EL (cell line): ENCODE measurements around the gene CHKA.

Experiments used
- DNase-seq: peaks from one replicate; pipeline ENCODE4 v3.0.0-alpha.2; 2016

CHKA gene

DNA sequence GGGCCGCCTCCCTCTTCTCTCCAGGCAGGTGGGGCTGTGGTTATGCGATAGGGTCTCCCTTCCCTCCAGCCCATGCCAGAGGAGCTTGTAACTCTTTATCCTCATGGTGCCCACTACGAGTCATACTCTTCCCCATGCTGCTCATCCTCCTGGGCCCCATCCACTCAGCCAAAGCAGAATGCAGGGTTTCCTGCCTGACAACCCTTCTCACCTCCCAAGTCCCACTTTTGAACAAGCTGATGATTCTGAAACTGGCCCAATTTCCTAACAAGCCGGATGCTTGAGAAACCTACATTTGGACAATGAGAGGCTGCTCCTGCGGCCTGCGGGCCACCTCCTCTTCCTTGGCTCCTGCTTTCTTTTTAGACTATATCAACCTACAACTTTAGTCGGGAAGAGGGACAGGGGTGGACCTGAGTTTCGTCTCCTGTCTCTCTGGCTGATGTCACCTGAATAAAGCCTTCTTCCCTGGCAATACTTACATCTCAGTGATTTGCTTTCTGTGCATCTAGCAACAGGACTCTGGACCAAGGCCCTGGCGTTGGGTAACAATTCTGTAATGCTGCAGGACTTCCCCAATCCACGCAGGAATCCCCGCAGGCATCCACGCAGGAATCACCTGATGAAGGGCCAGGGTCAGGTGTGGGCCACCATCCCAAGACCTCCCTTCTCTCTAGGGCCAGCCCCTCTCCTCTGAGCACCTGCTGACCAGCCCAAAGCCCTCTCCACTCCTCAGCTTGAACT, 92.2 kb downstream of the CHKA start:
- peak; percentile 69 for DNase-seq

DNA sequence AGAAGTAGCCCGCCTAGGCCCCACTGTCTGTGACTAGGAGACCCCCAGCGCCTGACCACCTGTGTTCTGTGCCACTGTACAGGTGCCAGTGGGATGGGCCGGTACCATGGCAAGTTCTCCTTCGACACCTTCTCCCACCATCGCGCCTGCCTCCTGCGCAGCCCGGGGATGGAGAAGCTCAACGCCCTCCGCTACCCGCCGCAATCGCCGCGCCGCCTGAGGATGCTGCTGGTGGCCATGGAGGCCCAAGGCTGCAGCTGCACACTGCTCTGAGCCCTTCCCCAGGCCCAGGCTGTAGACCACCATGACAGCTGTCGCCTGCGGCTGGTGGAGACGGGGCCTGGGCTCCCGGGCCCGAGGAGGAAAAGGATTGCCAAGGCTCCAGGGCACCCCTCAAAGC, 93.5 kb downstream of the CHKA start:
- DNase-seq, result no peak

DNA sequence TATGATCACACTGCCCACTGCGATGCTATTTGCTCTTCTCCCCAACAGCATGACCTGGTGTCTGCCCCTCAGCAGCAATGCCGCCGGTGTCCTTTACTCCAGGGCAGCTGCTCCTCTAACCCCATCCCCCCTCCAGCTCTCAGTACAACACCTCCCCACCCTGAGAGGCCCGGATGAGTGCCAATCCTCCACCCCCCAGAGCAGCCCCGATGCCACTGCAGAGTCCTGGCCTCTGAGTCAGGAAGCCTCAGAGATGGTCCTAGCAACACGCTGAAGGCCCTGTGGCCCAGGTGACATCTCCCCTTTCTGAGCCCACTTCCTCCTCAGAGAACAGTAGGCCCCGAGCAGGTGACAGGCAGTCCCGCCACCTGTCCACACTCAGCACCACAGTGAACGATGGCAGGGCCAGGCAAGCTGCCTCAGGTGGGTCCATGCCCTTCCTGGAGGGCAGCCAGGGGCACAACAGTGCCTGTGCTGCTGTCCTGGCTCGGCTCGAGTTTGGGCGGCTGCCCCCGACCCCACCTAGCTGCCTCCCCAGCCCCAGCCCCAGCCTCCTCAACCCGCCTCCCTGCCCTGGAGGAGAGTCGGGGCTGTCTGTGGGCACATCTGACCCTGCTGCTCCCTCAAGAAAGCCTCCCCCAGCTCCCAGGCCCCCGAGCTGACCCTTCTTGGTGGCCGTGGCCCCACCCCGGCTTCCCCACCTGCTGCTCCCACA, 94.6 kb downstream of the CHKA start:
- DNase-seq, result no peak

DNA sequence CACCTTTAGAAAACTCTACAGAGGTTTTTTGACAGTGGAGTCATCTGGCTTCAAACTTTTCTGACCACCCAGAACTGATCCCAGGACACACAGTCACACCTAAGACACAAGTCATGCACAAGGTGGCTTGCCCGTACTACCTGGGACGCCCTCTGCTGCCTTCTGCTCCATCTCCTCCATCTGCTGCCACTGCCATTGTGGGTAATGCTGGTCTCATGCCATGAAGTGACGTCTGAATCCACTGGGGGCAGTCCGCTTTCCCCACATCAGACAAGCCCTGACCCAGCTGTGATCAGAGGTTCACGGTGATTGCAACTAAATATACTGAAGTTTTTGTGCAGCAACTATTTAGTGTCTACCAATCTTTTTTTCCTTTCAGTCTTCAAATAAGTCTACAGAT, 96.1 kb downstream of the CHKA start:
- no peak for DNase-seq

DNA sequence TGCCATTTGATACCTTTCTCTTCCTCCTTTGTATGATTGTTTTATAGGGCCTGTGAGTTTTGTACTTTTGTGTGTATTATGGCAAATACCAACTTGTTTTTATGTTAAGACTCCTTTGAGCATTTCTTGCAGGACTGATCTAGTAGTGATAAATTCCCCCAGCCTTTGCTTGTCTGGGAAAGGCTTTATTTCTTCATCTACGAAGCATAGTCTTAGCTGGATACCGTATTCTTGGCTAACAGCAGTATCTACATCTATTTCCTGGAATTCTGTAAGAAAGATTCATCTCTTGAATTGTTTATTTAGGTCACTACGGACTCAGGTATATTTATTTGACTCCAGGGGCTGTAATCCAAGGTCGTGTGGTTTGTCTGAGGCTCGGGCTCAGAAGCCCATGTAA, 96.7 kb downstream of the CHKA start:
- DNase-seq, result no peak

DNA sequence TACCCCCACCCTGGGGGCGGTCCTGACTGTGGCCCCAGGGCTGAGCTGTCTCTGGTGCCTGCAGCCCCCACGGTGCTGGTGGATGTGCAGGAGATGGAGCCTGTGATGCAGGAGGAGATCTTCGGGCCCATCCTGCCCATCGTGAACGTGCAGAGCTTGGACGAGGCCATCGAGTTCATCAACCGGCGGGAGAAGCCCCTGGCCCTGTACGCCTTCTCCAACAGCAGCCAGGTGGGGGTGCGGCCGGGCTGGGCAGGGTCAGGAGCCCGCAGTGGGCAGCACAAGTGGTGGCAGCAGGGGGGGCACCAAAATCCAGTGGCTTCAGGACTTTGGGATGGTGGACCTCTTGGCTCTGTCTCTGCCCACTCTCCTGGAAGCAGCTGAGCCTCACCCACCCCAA, 98.7 kb downstream of the CHKA start:
- DNase-seq, result no peak

DNA sequence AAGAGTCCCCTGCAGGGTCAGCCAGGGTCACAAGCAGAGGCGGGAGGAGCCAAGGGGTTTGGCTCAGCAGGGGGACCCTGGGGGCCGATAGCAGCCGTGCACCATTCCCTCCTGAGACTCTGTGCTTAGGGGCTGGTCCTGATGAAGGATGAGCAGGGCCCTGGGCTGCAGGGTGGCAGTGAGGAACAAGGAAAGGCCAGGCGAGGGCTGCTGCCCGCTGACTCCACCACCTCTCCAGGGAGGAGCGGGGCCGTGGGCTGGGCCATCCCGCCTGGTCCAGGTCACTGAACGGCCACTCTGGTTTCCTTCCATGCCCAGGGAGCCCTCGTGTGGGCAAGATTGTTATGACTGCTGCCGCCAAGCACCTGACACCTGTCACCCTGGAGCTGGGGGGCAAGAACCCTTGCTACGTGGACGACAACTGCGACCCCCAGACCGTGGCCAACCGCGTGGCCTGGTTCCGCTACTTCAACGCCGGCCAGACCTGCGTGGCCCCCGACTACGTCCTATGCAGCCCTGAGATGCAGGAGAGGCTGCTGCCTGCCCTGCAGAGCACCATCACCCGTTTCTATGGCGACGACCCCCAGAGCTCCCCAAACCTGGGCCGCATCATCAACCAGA, 99.9 kb downstream of the CHKA start:
- DNase-seq, result no peak

DNA sequence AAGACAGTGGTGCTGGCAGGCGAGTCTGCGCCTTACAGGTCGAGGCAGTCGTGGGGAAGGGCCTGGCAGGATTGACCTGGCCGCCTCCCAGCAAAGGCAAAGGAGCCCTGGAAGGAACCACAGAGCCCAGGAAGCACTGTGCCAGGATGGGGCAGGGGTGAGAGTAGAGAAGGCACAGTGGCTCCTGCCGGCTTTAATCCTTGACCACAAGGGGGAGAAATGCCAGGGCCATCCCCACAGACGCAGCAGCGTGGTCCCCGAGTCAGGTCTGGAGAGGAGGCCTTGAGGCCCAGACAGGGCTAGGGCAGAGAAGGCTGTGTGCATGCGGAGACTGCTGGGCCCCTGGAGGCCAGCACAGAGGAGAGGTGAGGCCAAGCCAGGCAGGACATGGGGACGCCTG, 100.6 kb downstream of the CHKA start:
- DNase-seq, result peak; percentile 51

DNA sequence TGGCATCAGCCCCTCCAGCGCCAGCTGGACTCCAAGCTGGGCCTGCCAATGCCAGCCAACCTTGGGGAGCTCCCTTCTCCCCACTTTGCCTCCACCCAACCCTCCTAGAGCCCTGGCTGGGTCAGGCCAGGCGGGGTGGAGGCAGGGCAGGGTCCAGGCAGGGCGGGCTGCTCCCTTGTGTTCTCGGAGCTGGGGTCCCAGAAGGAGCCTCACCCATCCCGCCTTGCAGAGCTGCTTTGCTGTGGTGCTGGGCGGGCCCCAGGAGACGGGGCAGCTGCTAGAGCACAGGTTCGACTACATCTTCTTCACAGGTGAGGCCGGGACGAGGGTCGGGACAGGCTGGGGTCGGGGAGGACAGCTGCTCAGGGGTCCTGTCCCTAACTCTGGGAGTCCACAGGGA, 101.7 kb downstream of the CHKA start:
- DNase-seq, result no peak

DNA sequence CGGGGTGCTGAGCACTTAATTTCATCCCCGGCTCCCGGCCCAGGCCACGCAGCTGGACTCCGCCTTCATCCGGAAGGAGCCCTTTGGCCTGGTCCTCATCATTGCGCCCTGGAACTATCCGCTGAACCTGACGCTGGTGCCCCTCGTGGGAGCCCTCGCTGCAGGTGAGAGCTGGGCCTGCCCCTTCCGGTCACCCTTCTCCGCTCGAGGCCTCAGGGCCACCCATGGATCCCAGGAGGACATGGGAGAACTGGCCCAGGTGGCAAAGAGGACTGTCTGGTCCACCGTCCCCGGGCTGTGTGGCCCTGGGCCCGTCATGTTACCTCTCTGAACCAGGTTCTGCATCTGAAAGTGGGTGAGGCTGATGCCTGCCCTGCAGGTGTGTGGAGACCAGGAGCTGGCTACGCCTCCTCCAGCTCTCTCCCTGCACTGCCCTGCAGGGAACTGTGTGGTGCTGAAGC, 102.4 kb downstream of the CHKA start:
- DNase-seq, result no peak

DNA sequence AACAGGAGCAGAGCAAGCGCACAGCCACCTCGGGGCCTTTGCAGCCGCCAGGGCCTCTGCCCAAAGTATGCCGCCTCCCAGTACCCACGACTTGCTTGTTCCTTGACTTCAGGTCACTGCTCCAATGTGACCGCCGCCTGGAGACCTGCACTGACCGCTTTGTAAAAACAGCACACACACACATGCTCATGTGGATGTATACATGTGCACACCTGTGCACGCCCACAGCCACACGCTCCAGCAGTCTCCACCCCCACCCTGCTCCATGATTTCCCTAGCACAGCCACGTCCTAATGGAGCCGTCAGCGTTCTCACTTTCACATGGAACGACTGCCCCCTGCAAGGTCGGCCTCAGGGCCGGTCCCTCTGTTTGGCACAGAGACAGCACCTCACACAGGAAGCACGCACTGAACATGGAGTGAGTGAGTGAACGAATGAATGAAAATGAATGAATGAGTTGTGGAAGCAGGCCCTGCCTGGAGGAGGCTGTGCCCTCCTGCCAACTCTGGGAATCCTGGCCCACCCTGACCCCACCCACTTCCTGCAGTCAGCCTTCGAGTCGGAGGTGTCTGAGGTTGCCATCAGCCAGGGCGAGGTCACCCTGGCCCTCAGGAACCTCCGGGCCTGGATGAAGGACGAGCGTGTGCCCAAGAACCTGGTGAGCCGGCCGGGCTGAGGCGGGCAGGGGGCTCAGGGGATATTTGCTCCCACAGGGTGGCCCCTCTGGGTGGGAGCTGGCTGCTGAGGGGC, 103.0 kb downstream of the CHKA start:
- no peak for DNase-seq

DNA sequence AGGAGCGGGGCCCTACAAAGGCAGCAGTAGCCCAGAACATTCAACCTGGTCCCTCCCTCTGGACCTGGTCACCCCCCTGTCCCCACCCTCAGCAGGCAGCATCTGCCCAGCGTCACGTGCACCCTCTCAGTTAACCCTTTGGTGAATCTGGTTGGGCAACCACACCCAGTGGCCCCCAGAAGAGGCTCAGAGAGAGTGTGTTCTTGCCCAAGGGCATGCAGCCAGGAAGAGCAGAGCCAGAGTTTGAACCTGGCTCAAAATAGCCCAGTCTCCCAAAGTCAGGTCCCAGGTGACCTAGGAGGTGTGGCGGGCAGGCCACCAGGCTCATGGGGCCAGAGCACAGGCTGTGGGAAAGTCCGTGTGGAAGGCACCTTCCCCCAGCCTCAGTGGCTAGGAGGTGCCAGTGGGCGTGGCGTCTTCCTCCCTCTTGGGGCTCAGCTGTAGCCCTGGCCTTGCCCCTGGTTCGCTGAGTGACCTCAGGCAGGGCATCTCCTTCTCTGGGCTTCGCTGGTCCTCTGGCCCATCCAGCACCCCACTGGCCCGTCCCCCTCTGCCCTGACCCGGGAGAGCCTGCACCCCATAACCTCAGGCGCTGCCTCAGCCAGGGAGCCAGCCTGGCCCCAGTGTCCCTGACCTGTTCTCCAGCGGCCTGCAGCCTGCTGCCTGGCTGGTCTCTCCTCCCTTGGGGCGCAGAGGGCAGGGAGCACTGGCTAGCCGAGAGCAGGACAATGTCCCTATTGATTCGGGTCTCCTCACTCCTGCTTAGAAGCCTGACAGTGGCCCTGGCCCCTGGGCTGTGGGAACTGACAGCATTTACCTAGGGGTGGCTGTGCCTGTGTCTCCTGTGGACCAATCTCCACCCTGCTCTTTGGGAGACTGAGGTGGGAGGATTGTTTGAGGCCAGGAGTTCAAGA, 104.0 kb downstream of the CHKA start:
- DNase-seq, result no peak

DNA sequence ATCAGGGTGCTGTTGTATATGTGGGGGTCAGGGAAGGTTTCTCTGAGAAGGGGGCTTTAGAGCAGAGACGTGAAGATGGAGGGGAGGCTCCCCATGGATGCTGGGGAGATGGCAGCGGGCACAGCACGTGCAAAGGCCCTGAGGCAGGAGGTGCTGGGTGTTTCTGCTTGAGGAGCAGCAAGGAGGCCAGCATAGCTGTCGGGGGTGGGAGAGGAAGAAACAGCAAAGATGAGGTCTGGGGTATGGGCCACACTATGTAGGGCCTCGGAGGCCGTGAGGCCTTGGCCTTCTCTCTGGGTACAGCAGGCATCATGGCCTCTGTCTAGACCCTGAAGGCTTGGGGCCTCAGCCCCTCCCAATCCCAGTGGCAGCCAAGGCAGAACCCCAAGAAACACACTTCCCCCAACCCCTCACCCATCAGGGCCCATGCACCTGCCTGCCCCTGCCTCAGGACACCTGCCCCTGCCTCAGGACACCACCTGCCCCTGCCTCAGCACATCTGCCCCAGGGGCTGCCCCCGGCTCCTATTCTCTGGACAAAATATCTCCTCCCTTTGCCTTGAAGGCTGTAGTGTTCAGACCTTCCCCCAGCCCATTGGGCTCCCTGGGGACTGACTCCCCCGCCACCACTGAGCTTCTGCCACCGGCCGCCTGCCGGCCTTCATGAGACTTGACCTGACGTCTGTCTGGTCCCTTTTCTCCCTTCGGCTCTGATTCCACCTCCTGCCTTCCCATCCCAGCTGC, 104.9 kb downstream of the CHKA start:
- no peak for DNase-seq

DNA sequence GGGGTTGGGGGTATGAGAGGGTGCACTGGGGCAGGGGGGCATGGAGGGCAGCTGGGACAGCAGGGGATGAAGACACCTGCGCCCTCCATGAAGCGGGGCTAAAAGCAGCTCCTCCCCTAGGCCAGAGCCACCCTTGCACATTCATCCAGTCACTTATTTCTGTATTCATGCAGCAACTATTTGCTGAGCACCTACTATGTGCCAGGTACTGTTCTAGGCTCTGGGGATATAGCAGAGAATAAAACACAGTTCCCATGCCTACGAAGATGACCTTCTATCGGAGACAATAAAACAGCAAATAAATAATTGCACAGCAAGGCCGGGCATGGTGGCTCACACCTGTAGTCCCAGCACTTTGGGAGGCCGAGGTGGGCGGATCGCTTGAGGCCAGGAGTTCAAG, 105.7 kb downstream of the CHKA start:
- DNase-seq, result no peak

DNA sequence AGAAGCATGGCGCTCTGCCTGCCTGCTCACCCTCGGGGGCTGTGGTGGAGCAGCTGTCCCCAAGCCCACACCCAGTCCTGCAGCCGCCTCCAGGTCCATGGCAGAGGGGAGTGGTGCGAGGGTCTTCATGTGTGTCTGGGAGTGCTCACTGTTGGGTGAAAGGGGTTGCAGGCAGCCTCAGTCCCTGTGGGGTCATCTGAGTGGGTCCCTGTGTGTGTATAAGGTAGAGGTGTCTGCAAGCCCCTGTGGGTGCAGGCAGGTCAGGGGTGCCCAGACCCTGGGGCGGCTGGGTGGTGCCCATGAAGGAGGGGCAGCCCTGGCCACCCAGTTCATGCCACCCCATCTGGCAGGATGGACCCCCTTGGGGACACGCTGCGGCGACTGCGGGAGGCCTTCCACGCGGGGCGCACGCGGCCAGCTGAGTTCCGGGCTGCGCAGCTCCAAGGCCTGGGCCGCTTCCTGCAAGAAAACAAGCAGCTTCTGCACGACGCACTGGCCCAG, 106.2 kb downstream of the CHKA start:
- DNase-seq, result no peak

DNA sequence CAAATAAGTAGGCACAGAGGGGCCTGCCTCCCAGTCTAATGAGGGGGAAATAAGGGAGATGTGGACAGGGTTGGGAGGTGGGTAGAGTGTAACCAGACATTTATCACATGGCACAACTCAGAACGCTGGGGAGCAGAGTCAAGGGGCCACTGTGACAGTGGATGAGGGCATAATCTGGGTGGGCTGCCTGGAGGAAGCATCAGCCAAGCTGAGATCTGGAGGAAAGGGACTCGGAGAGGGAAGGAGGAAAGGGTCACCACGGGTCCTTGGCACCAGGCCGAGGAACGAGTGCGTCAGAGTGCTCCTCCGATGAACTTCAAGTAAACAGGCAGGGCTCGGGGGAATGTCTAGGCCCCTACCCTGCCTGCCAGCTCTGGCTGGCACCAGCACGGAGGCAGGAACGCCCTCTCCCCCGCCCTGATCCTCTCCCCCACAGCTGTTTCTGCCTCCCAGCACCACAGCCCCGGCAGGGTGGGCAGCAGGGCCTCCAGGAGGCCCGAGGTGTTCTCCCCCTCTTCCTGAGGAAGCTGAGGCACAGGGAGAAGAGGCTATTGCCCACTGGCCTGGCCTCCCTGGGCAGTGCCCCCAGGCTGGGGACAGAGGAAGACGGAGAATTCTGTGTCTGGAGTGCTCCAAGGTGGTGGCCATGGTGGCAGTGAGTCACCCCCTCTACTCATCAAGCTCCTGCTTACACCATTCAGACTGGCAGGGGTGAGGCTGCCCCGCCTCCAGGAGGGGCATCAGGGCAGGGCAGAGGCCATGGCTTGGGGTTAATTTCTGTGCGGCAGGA, 106.8 kb downstream of the CHKA start:
- peak; percentile 85 for DNase-seq

DNA sequence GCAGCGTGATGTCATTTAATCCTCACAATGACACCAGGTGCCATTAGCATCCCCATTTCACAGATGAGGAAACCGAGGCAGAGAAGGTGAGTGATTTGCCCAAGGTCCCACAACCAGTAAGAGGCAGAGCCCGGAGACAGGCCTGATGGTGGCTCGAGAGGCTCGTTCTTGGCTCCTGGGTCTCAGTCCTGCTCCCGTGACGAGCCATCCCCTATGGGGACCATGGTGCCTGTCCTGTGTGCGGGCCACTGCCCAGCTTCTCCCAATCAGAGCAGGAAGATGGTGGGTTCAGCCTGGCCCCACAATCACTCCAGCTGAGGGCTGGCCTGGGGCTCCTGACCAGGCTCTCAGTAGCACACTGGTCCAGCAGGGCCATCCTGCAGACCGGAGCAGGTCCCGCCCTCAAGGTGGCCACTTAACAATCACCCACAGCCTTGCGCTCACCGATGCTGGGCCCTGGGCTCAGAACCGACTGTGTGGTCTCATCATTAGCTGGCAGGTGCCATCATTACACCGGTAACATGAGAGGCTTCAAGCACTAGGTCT, 107.5 kb downstream of the CHKA start:
- no peak for DNase-seq

DNA sequence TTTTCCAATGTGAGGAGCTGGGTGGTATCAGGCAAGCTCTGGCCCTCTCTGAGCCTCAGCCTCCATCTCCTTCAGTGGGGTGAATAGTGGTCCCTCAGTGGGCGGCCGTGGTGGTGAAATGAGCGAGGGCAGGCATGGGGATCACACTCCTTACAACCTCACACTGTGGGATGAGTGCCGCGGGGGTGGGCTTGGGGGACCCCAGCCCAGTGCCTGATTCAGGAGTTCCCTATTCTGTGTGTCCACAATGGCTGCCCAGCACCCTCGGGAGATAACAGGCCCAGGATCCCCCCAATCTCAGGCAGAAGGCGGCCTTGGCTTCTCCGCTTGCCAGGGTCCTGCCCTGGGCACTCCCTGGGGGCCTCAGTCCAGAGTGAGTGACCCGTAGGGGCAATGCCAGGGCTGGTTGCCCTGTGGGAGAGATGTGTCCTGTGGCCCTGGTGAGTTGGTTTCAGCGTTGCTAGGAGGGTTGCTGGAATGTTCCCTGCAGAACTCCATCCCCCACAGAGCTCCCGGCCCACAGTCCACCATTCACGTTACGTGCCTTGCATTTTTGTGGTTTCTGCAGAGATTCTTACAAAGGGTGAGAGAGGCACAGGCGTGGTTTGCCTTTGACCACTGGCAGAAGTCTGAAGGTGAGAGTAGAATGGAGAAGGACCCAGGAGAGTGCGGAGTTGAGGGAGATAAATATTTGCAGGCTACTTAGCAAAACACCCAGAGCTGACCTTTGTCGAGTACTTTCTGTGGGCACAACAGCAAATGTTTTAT, 108.2 kb downstream of the CHKA start:
- DNase-seq, result peak; percentile 98
